ENCODE measurements around the gene SH3RF1. TPM values are rescaled to one million over a fixed set of nuclear protein-coding genes. Genes with fewer than 3 reads are reported as not detected.
A peak's percentile ranks its signal among the peaks of the same experiment; 100 is the strongest.

The SH3RF1 gene
- total RNA-seq, 2 donors from 2014 or later: 37.6 to 68.8 TPM

DNA sequence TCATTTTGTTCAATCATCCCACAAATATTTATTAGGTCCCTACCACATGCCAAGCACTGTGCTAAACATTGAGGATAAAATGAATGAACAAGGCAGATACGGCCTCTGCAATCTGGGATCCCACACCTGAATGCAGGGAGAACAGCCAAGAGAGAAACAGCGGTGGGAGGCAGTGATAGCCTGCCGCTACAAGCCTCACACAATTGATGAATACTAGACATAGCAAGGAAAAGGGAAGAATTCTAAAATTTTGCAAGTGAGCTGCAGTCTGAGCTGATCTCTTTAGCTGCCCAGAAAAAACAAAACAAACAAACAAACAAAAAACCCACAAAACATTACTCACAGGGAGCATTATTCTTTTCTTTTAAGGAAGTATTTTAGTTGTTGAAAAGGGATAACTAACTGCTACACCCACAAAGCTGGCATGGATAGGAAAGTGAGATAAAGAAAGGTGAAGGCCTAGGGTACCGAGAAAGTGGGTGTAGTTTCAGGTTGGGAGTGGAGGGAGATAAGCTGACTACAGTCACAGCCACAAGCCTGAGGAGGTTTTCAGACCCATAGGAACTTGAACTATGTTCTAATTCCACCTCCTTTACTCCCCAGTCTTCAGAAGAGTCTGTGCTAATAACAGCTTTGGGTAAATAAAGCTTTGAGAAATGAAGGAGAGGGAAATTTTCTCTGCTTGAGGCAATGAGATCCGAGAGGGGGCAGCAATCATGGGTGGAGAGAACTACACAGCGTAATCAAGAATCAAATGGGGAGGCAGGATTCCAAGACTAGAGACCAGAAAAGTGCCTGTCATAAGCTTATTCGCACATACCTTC lies 85.4 kb downstream of the SH3RF1 start:
- H3K36me3 Mint-ChIP-seq (ENCODE audit: low read depth): no peaks in the 10 kb centered on the region
- H3K9me3 Mint-ChIP-seq: no peaks in the 10 kb centered on the region
- no peak overlapping the region for H3K4me3 Mint-ChIP-seq
- no peak for DNase-seq
- Histone ChIP-seq H3K36me3 (ENCODE audit: control insufficient read depth, insufficient read depth, low read length) (no peaks in the 10 kb centered on the region), H3K9me3 (ENCODE audit: control insufficient read depth, low read length) (no peaks in the 10 kb centered on the region), H3K4me1 (ENCODE audit: control insufficient read depth, insufficient read depth, low read length) (no peaks in the 10 kb centered on the region), H3K9ac (ENCODE audit: extremely low read depth, low read length, poor library complexity, severe bottlenecking) (no peak overlapping the region), H3K27me3 (ENCODE audit: control insufficient read depth, insufficient read depth, low read length, poor library complexity, severe bottlenecking) (no peaks in the 10 kb centered on the region), H3K27ac (ENCODE audit: low read depth, low read length) (no peak overlapping the region), H3K4me3 (ENCODE audit: low read length) (no peak overlapping the region)
- peaks cover 34% of the 10 kb centered on the region for H3K4me1 Mint-ChIP-seq
- TF ChIP-seq, protein P1, sequence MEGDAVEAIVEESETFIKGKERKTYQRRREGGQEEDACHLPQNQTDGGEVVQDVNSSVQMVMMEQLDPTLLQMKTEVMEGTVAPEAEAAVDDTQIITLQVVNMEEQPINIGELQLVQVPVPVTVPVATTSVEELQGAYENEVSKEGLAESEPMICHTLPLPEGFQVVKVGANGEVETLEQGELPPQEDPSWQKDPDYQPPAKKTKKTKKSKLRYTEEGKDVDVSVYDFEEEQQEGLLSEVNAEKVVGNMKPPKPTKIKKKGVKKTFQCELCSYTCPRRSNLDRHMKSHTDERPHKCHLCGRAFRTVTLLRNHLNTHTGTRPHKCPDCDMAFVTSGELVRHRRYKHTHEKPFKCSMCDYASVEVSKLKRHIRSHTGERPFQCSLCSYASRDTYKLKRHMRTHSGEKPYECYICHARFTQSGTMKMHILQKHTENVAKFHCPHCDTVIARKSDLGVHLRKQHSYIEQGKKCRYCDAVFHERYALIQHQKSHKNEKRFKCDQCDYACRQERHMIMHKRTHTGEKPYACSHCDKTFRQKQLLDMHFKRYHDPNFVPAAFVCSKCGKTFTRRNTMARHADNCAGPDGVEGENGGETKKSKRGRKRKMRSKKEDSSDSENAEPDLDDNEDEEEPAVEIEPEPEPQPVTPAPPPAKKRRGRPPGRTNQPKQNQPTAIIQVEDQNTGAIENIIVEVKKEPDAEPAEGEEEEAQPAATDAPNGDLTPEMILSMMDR (conservative IDR thresholded peaks at IDR 0.05): peak; percentile 16
- WGBS, 2 experiments (ENCODE audit: insufficient coverage in 1 of 2, insufficient read length in 1 of 2): 85 to 89% methylated on average over 5 to 7 of the region's 7 CpGs
- peak overlapping the region; percentile 5 for H3K27ac Mint-ChIP-seq
- no peaks in the 10 kb centered on the region for H3K27me3 Mint-ChIP-seq (ENCODE audit: insufficient read depth)

GRCh38 chr4:169184686-169185085 lies 86.1 kb downstream of the SH3RF1 start:
- H3K36me3 ChIP-seq (ENCODE audit: control insufficient read depth, insufficient read depth, low read length): no peaks in the 10 kb centered on the region
- H3K27me3 ChIP-seq (ENCODE audit: control insufficient read depth, insufficient read depth, low read length, poor library complexity, severe bottlenecking): no peaks in the 10 kb centered on the region
- TF ChIP-seq, protein P1 (conservative IDR thresholded peaks at IDR 0.05): no peak
- no peak for DNase-seq
- H3K4me3 ChIP-seq (ENCODE audit: low read length): no peak overlapping the region
- Mint-ChIP-seq H3K4me3 (no peak overlapping the region), H3K9me3 (no peaks in the 10 kb centered on the region), H3K4me1 (peaks cover 27% of the 10 kb centered on the region), H3K27me3 (ENCODE audit: insufficient read depth) (no peaks in the 10 kb centered on the region), H3K36me3 (ENCODE audit: low read depth) (no peaks in the 10 kb centered on the region), H3K27ac (no peak overlapping the region)
- H3K4me1 ChIP-seq (ENCODE audit: control insufficient read depth, insufficient read depth, low read length): no peaks in the 10 kb centered on the region
- no peaks in the 10 kb centered on the region for H3K9me3 ChIP-seq (ENCODE audit: control insufficient read depth, low read length)
- 72 to 100% methylated on average over 1 to 3 of the region's 3 CpGs for WGBS, 2 experiments (ENCODE audit: insufficient coverage in 1 of 2, insufficient read length in 1 of 2)
- no peak overlapping the region for H3K27ac ChIP-seq (ENCODE audit: low read depth, low read length)
- no peak overlapping the region for H3K9ac ChIP-seq (ENCODE audit: extremely low read depth, low read length, poor library complexity, severe bottlenecking)

- Histone ChIP-seq H3K9me3 (ENCODE audit: control insufficient read depth, low read length) (no peaks in the 10 kb centered on the region), H3K4me1 (ENCODE audit: control insufficient read depth, insufficient read depth, low read length) (no peaks in the 10 kb centered on the region), H3K27ac (ENCODE audit: low read depth, low read length) (no peak overlapping the region), H3K4me3 (ENCODE audit: low read length) (no peak overlapping the region), H3K9ac (ENCODE audit: extremely low read depth, low read length, poor library complexity, severe bottlenecking) (no peak overlapping the region), H3K36me3 (ENCODE audit: control insufficient read depth, insufficient read depth, low read length) (no peaks in the 10 kb centered on the region), H3K27me3 (ENCODE audit: control insufficient read depth, insufficient read depth, low read length, poor library complexity, severe bottlenecking) (no peaks in the 10 kb centered on the region)
- Mint-ChIP-seq H3K36me3 (ENCODE audit: low read depth) (no peaks in the 10 kb centered on the region), H3K27ac (no peak overlapping the region), H3K4me3 (no peak overlapping the region), H3K9me3 (no peaks in the 10 kb centered on the region), H3K4me1 (peaks cover 23% of the 10 kb centered on the region), H3K27me3 (ENCODE audit: insufficient read depth) (no peaks in the 10 kb centered on the region)
- 83 to 95% methylated on average over 1 to 3 of the region's 3 CpGs for WGBS, 2 experiments (ENCODE audit: insufficient coverage in 1 of 2, insufficient read length in 1 of 2)
- DNase-seq: no peak
- TF ChIP-seq, protein P1 (conservative IDR thresholded peaks at IDR 0.05): no peak
These were observed 86.5 kb downstream of the SH3RF1 start for GRCh38 chr4:169184236-169184635.

All from endodermal cell (in vitro differentiated cells).